ENCODE results near the gene INVS. TPM values are rescaled to one million over a fixed set of nuclear protein-coding genes. Genes with fewer than 3 reads are reported as not detected.

The INVS gene
- total RNA-seq, 1 donor from 2014 or later: 28.1 TPM

DNA sequence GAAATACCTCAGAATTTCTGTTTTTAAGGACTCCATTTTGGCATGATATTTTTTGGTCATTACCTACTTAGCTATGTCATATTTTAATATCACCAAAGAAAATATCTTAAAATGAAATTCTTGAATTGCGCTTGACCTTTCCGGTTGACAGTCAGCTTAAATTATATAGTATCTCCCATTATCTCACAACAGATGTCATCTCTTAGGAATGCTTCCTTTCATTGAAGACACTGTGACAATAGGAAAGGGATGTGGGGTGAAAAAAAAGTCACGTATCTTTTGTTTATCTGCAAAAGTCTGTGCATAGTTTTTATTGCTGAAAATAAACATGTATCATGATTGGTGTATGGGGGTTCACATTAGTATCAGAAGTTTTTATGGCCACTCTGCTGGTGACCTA, 105.8 kb downstream of the INVS start:
- peaks cover 1% of the 10 kb centered on the region for H3K9me3 Mint-ChIP-seq (ENCODE audit: low read depth)
- peaks cover 2% of the 10 kb centered on the region for H3K36me3 Mint-ChIP-seq (ENCODE audit: insufficient read depth)
- no peak for DNase-seq (ENCODE audit: low spot score, unreplicated experiment)
- peak overlapping the region; percentile 41 for H3K27ac Mint-ChIP-seq
- H3K4me1 Mint-ChIP-seq (ENCODE audit: low read depth): peaks cover 5% of the 10 kb centered on the region
- H3K27me3 Mint-ChIP-seq: no peaks in the 10 kb centered on the region
- TF ChIP-seq CTCF (IDR thresholded peaks at IDR 0.05; ENCODE audit: unreplicated experiment): no peak
- H3K4me3 Mint-ChIP-seq (ENCODE audit: low read depth): no peak overlapping the region

GRCh38 chr9:100206899-100207298, 107.9 kb downstream of the INVS start:
- H3K27ac Mint-ChIP-seq: no peak overlapping the region
- TF ChIP-seq CTCF (IDR thresholded peaks at IDR 0.05; ENCODE audit: unreplicated experiment): no peak
- no peaks in the 10 kb centered on the region for H3K9me3 Mint-ChIP-seq (ENCODE audit: low read depth)
- no peaks in the 10 kb centered on the region for H3K36me3 Mint-ChIP-seq (ENCODE audit: insufficient read depth)
- no peak overlapping the region for H3K4me3 Mint-ChIP-seq (ENCODE audit: low read depth)
- DNase-seq (ENCODE audit: low spot score, unreplicated experiment): no peak
- H3K4me1 Mint-ChIP-seq (ENCODE audit: low read depth): peaks cover 5% of the 10 kb centered on the region
- no peaks in the 10 kb centered on the region for H3K27me3 Mint-ChIP-seq

DNA sequence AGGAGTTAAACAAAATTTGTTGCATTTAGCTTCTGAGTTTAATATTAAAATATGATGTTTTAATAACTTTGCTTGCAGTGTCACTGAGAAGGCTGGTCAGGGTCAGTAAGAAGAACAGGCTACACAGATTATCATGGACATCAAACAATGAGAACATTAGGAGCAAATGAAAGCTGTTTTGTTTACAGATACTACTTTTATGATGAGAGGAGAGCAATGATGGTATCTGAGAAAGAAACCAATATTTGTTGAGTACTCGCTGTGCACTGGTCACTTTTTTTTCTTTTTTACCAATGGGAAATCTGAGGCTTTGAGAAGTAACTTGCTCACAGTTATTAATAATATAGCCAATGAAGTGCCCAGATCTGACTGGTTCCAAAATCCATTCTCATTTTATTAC, 109.6 kb downstream of the INVS start:
- DNase-seq (ENCODE audit: low spot score, unreplicated experiment): no peak
- H3K27me3 Mint-ChIP-seq: no peaks in the 10 kb centered on the region
- H3K4me1 Mint-ChIP-seq (ENCODE audit: low read depth): peaks cover 5% of the 10 kb centered on the region
- H3K4me3 Mint-ChIP-seq (ENCODE audit: low read depth): no peak overlapping the region
- no peaks in the 10 kb centered on the region for H3K9me3 Mint-ChIP-seq (ENCODE audit: low read depth)
- H3K36me3 Mint-ChIP-seq (ENCODE audit: insufficient read depth): no peaks in the 10 kb centered on the region
- no peak overlapping the region for H3K27ac Mint-ChIP-seq
- no peak for TF ChIP-seq CTCF (IDR thresholded peaks at IDR 0.05; ENCODE audit: unreplicated experiment)

DNA sequence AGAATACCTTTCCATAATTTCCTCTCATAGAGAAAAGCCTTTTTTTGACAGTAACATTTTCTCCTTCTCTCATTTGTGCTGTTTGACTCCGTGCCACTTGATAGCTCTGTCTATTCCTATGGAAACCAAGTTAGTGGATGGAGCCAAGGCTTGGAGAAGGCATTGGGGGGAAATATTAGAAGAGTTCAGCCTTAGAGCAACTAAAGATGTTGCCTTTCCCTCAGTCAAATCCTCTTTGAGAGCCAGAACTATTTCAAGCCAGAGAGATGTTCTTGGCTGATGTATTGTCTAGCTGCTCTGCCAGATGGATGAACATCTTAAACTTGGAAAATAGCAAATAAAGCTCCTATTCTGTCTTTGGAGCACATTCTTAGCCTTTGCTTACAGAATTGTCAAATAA, 112.4 kb downstream of the INVS start:
- Mint-ChIP-seq H3K4me3 (ENCODE audit: low read depth) (no peak overlapping the region), H3K27ac (no peak overlapping the region), H3K36me3 (ENCODE audit: insufficient read depth) (peaks cover 2% of the 10 kb centered on the region), H3K9me3 (ENCODE audit: low read depth) (no peaks in the 10 kb centered on the region), H3K27me3 (no peaks in the 10 kb centered on the region), H3K4me1 (ENCODE audit: low read depth) (peaks cover 3% of the 10 kb centered on the region)
- TF ChIP-seq CTCF (IDR thresholded peaks at IDR 0.05; ENCODE audit: unreplicated experiment): no peak
- no peak for DNase-seq (ENCODE audit: low spot score, unreplicated experiment)

- H3K27me3 Mint-ChIP-seq: no peaks in the 10 kb centered on the region
- no peak overlapping the region for H3K27ac Mint-ChIP-seq
- H3K36me3 Mint-ChIP-seq (ENCODE audit: insufficient read depth): peaks cover 4% of the 10 kb centered on the region
- DNase-seq (ENCODE audit: low spot score, unreplicated experiment): no peak
- no peaks in the 10 kb centered on the region for H3K9me3 Mint-ChIP-seq (ENCODE audit: low read depth)
- no peak overlapping the region for H3K4me3 Mint-ChIP-seq (ENCODE audit: low read depth)
- no peak for TF ChIP-seq CTCF (IDR thresholded peaks at IDR 0.05; ENCODE audit: unreplicated experiment)
- H3K4me1 Mint-ChIP-seq (ENCODE audit: low read depth): no peaks in the 10 kb centered on the region
Measured at GRCh38 chr9:100213730-100214477, 114.9 kb downstream of the INVS start.
